OCI-LY3 (cell line): ENCODE measurements around the gene PCDHA8.

Source experiments
- CTCF ChIP-seq: fragments of 200-600, 300-600 bp; sonication (generic); IDR thresholded peaks from 2 replicates; pipeline ENCODE4 v1.5.1; 2014; ENCODE audit warnings: antibody characterized with exemption, low read length, low read depth
- EZH2phosphoT487 ChIP-seq: fragments of 200-600 bp; shearing (Covaris generic); IDR thresholded peaks from 2 replicates; pipeline ENCODE4 v1.6.1; 2018; ENCODE audit warnings: antibody characterized with exemption, mixed run types, low read depth

GRCh38 chr5:140882591-140882899 is 41.6 kb downstream of the PCDHA8 start:
- TF ChIP-seq CTCF (no peak), EZH2phosphoT487 (no peak)
